H1 (cell line): Measurements from ENCODE around the gene RALGDS. TPM values are rescaled to one million over a fixed set of nuclear protein-coding genes. Genes with fewer than 3 reads are reported as not detected.

Experiments
- CTCF ChIA-PET: fragments of 300-600 bp; sonication (Branson Sonifier 250); formaldehyde crosslinking; loops from one replicate; lab custom pipeline; 2021; ENCODE audit not compliant: partially characterized antibody; lab: Charles Lee
- POLR2A ChIA-PET: fragments of 300-600 bp; sonication (Branson Sonifier 250); formaldehyde crosslinking; loops from one replicate; lab custom pipeline; 2021; ENCODE audit warnings: inconsistent platforms; ENCODE audit not compliant: partially characterized antibody; lab: Charles Lee
- DNase-seq, 2 experiments: peaks; one replicate each; pipeline versions ENCODE4 v3.0.0 to v3.0.0-alpha.2; 2010 to 2022; ENCODE audit warnings: low spot score in 2 of 2, low read depth in 1 of 2, mixed read lengths in 1 of 2
- FAIRE-seq: peaks from 2 replicates; lab custom pipeline; 2011; peaks lifted over from hg19 to GRCh38; lab: Jason Lieb, UNC
- H2AFZ ChIP-seq: 2 replicates; pipeline ENCODE4 v1.8.1; 2012; ENCODE audit warnings: low read length, inconsistent platforms
- H2AK5ac ChIP-seq: 2 replicates; pipeline ENCODE4 v1.6.1; 2013; ENCODE audit warnings: low read depth, low read length
- H2BK120ac ChIP-seq: replicated peaks from 2 replicates; pipeline ENCODE3; 2013; ENCODE audit warnings: low read depth, low read length, inconsistent platforms
- H2BK12ac ChIP-seq: 2 replicates; pipeline ENCODE4 v1.6.1; 2013; ENCODE audit warnings: low read depth, low read length
- H2BK15ac ChIP-seq: 2 replicates; pipeline ENCODE4 v1.6.1; 2013; ENCODE audit warnings: low read length
- H2BK20ac ChIP-seq: 2 replicates; pipeline ENCODE4 v1.6.1; 2013; ENCODE audit warnings: low read length
- H2BK5ac ChIP-seq: 2 replicates; pipeline ENCODE4 v1.6.1; 2013; ENCODE audit warnings: low read depth, low read length
- H3K14ac ChIP-seq: 2 replicates; pipeline ENCODE4 v1.6.1; 2013; ENCODE audit warnings: inconsistent platforms; ENCODE audit not compliant: insufficient read length
- H3K18ac ChIP-seq: 2 replicates; pipeline ENCODE4 v1.6.1; 2013; ENCODE audit warnings: low read length; ENCODE audit errors: extremely low read depth
- H3K23ac ChIP-seq: 2 replicates; pipeline ENCODE4 v1.6.1; 2013; ENCODE audit warnings: inconsistent platforms; ENCODE audit not compliant: insufficient read length
- H3K23me2 ChIP-seq: 2 replicates; pipeline ENCODE4 v1.6.1; 2013; ENCODE audit warnings: low read depth, low read length
- H3K27ac ChIP-seq: 2 replicates; pipeline ENCODE4 v1.6.1; 2011; ENCODE audit warnings: low read depth, low read length, inconsistent platforms
- H3K27me3 ChIP-seq, 4 experiments: replicated peaks in 1 of 4; 1 replicate in 1 of 4; 2 replicates in 3 of 4; pipeline versions ENCODE4 v1.6.1 to v1.8.1; 2011 to 2013; ENCODE audit warnings: low read length in 3 of 4, mild to moderate bottlenecking in 3 of 4, inconsistent platforms in 2 of 4, mixed read lengths in 2 of 4, moderate library complexity in 1 of 4; ENCODE audit not compliant: control insufficient read depth in 3 of 4, insufficient read depth in 3 of 4; ENCODE audit errors: extremely low read depth in 1 of 4
- H3K36me3 ChIP-seq, 4 experiments: 2 replicates each; pipeline versions ENCODE4 v1.6.1 to v1.8.1; 2011 to 2013; ENCODE audit warnings: mild to moderate bottlenecking in 4 of 4, low read length in 3 of 4, moderate library complexity in 2 of 4, control low read depth in 1 of 4, inconsistent platforms in 1 of 4; ENCODE audit not compliant: insufficient read depth in 4 of 4, control insufficient read depth in 2 of 4
- H3K4ac ChIP-seq: replicated peaks from 2 replicates; pipeline ENCODE3; 2013; ENCODE audit warnings: low read length, low read depth, mixed read lengths, inconsistent platforms; ENCODE audit not compliant: insufficient read length
- H3K4me1 ChIP-seq, 4 experiments: replicated peaks in 1 of 4; 1 replicate in 1 of 4; 2 replicates in 3 of 4; pipeline versions ENCODE4 v1.6.1 to v1.8.1; 2011 to 2013; ENCODE audit warnings: low read length in 3 of 4, inconsistent platforms in 2 of 4, mixed read lengths in 1 of 4; ENCODE audit not compliant: insufficient read depth in 4 of 4, control insufficient read depth in 3 of 4
- H3K4me2 ChIP-seq, 2 experiments: 2 replicates each; pipeline versions ENCODE4 v1.6.1 to v1.8.1; 2011 to 2013; ENCODE audit warnings: low read depth in 2 of 2, low read length in 2 of 2, control low read depth in 1 of 2, inconsistent platforms in 1 of 2, mild to moderate bottlenecking in 1 of 2; ENCODE audit not compliant: insufficient read depth in 1 of 2
- H3K4me3 ChIP-seq, 4 experiments: fragments of 200-600, 300-600 bp in 1 of 4; sonication (generic), shearing (Covaris generic), sonication (Bioruptor Twin) in 1 of 4; 2 replicates each; pipeline versions ENCODE4 v1.5.1 to v1.8.1; 2011 to 2016; ENCODE audit warnings: low read length in 4 of 4, low read depth in 3 of 4, control low read depth in 2 of 4, inconsistent platforms in 2 of 4, mild to moderate bottlenecking in 2 of 4, mixed read lengths in 1 of 4, moderate library complexity in 1 of 4; ENCODE audit not compliant: insufficient read depth in 2 of 4; ENCODE audit errors: extremely low read depth in 1 of 4
- H3K56ac ChIP-seq: replicated peaks from 2 replicates; pipeline ENCODE3; 2013; ENCODE audit warnings: low read depth, mild to moderate bottlenecking, mixed read lengths, low read length, inconsistent platforms; ENCODE audit not compliant: insufficient read length
- H3K79me1 ChIP-seq: 2 replicates; pipeline ENCODE4 v1.6.1; 2013; ENCODE audit warnings: low read depth, low read length, control low read depth
- H3K79me2 ChIP-seq, 2 experiments: 2 replicates each; pipeline versions ENCODE4 v1.6.1 to v1.8.1; 2012 to 2013; ENCODE audit warnings: low read length in 2 of 2, mild to moderate bottlenecking in 2 of 2, inconsistent platforms in 1 of 2; ENCODE audit not compliant: insufficient read depth in 2 of 2, control insufficient read depth in 1 of 2
- H3K9ac ChIP-seq, 4 experiments: replicated peaks in 1 of 4; 1 replicate in 1 of 4; 2 replicates in 3 of 4; pipeline versions ENCODE4 v1.6.1 to v1.8.1; 2011 to 2013; ENCODE audit warnings: low read depth in 3 of 4, low read length in 3 of 4, control low read depth in 2 of 4, mild to moderate bottlenecking in 2 of 4, moderate library complexity in 2 of 4, inconsistent platforms in 1 of 4; ENCODE audit errors: extremely low read depth in 1 of 4
- H3K9me3 ChIP-seq, 2 experiments: 2 replicates each; pipeline versions ENCODE4 v1.6.1 to v1.8.1; 2012 to 2013; ENCODE audit warnings: mild to moderate bottlenecking in 2 of 2, moderate library complexity in 2 of 2, control low read depth in 1 of 2, inconsistent platforms in 1 of 2, low read depth in 1 of 2, low read length in 1 of 2, mixed read lengths in 1 of 2; ENCODE audit not compliant: insufficient read depth in 2 of 2
- H4K20me1 ChIP-seq, 2 experiments: replicated peaks in 1 of 2; 2 replicates each; pipeline versions ENCODE3 to v1.8.1; 2011 to 2013; ENCODE audit warnings: inconsistent platforms in 2 of 2, low read length in 2 of 2, mild to moderate bottlenecking in 1 of 2; ENCODE audit not compliant: insufficient read depth in 2 of 2, control insufficient read depth in 1 of 2
- H4K5ac ChIP-seq: 2 replicates; pipeline ENCODE4 v1.6.1; 2013; ENCODE audit warnings: low read length, low read depth, mixed read lengths, inconsistent platforms; ENCODE audit not compliant: insufficient read length
- H4K8ac ChIP-seq: 2 replicates; pipeline ENCODE4 v1.8.0; 2013; ENCODE audit warnings: mild to moderate bottlenecking, moderate library complexity, low read length, inconsistent platforms; ENCODE audit not compliant: insufficient read depth; ENCODE audit errors: extremely low read depth
- H4K91ac ChIP-seq: replicated peaks from 2 replicates; pipeline ENCODE3; 2013; ENCODE audit warnings: low read length, mixed read lengths, inconsistent platforms; ENCODE audit not compliant: insufficient read length
- CHD2 ChIP-seq: IDR thresholded peaks from 2 replicates; pipeline ENCODE4 v1.6.1; 2012; ENCODE audit warnings: low read length, improper control_type of control experiment
- GTF2F1 ChIP-seq: IDR thresholded peaks from 2 replicates; pipeline ENCODE4 v1.6.1; 2012; ENCODE audit warnings: low read depth, low read length, improper control_type of control experiment, borderline replicate concordance
- SIX5 ChIP-seq: IDR thresholded peaks from 2 replicates; pipeline ENCODE4 v1.6.1; 2011; ENCODE audit warnings: mild to moderate bottlenecking, low read depth, low read length
- TBP ChIP-seq: IDR thresholded peaks from 2 replicates; pipeline ENCODE4 v1.6.1; 2011; ENCODE audit warnings: low read depth, low read length, improper control_type of control experiment
- WGBS, 2 experiments: shearing (Covaris generic) in 1 of 2; methylation state at CpG; one replicate each; pipeline versions ENCODE4 v1.1.6 to v1.1.7; 2013 to 2015; ENCODE audit warnings: low lambda C conversion rate in 2 of 2, mixed read lengths in 2 of 2, inconsistent platforms in 1 of 2, low coverage in 1 of 2, missing lambda C conversion rate in 1 of 2; ENCODE audit not compliant: insufficient replicate concordance in 2 of 2, insufficient coverage in 1 of 2, insufficient read length in 1 of 2; ENCODE audit errors: extremely low coverage in 1 of 2, missing lambda C conversion rate in 1 of 2; 5-methylcytosine and 5-hydroxymethylcytosine counted together
- polyA plus RNA-seq, 7 experiments: library from polyadenylated mRNA; depleted of rRNA in 3 of 7; stranded (reverse) in 5 of 7; unstranded in 2 of 7; fragments of >200 nt in 5 of 7; fragments of 200-250 nt in 2 of 7; gene quantifications; 1 replicate in 5 of 7; 2 replicates in 1 of 7; 4 replicates in 1 of 7; pipeline versions ENCODE4 v1.2.1 to v1.2.3, GENCODE V29; 2011 to 2013; ENCODE audit warnings: missing spikeins in 2 of 7, mixed read lengths in 2 of 7
- total RNA-seq: library from RNA; stranded (reverse); fragmentation: NEBNext Ultra II Directional; extraction: Animal tissue kit (Norgen Biotek cat#: 25700); gene quantifications from 2 replicates; pipeline ENCODE4 v1.2.1, GENCODE V29; 2021

RALGDS gene
- total and polyA plus RNA-seq, 2 of the 8 experiments (the other 6 are each of a cell fraction or from before 2014, with no cell fraction given), result 14.5 to 25.5 TPM

DNA sequence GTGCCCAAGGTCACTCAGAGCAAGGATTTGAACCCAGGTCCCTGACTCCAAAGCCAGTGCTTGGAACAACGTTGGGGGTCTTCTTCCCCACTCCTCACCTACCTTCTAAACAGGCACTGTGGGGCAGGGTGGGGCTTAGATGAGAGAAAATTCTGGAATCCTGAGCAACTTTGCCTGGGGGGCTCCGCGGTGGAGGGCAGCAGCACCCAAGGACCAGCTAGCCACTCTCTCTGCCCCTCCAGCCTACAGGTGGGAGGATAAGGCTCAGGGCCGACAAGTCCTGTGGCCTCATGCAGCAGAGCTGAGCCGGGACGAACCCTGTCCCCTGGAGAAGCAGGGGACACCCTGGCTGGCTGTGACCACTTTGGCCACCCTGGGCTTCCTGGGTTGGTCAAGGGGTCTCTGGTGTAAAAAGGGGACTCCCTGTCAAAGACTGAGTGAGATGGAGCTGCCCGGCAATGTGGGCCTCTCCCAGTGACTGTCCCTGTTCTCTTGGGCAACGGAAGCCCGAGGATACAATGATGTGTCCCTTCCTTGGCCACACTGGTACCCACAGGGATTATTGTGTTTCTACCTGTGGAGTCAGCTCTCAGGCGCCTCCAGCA is 32.8 kb downstream of the RALGDS start:
- no peak overlapping the region for H3K9ac ChIP-seq
- no peaks in the 10 kb centered on the region for H3K79me2 ChIP-seq
- H3K18ac ChIP-seq, result no peak overlapping the region
- H4K8ac ChIP-seq, result no peak overlapping the region; the same call in 1 of the 2 replicates
- no peak overlapping the region for H3K4ac ChIP-seq
- TF ChIP-seq CHD2 (no peak), SIX5 (no peak), TBP (no peak), GTF2F1 (no peak)
- H3K36me3 ChIP-seq, result no peaks in the 10 kb centered on the region
- H4K20me1 ChIP-seq, result no peaks in the 10 kb centered on the region
- no peak overlapping the region for H2BK20ac ChIP-seq
- H3K4me3 ChIP-seq, result no peak overlapping the region
- H2BK120ac ChIP-seq, result no peak overlapping the region
- 88% methylated on average over 8 of the region's 10 CpGs; no CpG with 5 or more reads in 1 of the 2 experiments for WGBS, 2 experiments
- H2AK5ac ChIP-seq, result no peak overlapping the region
- H3K4me1 ChIP-seq, result no peaks in the 10 kb centered on the region
- DNase-seq (no peak), FAIRE-seq (no peak)
- peaks cover 0 to 3% (median 0%) of the 10 kb centered on the region in 4 experiments; a peak in 1 of 7 replicates for H3K27me3 ChIP-seq
- H3K56ac ChIP-seq, result no peak overlapping the region
- no peaks in the 10 kb centered on the region for H3K79me1 ChIP-seq
- H2BK15ac ChIP-seq, result no peak overlapping the region
- no peak overlapping the region for H3K4me2 ChIP-seq
- H3K27ac ChIP-seq, result no peak overlapping the region
- H3K23me2 ChIP-seq, result no peaks in the 10 kb centered on the region
- CTCF ChIA-PET, result interaction anchor here (1.7 to 2.9 kb wide), 2 partner anchors 15 to 40 kb away, joined by 4 to 23 read pairs; no protein-coding TSS in a partner anchor
- no peaks in the 10 kb centered on the region for H3K9me3 ChIP-seq
- H3K23ac ChIP-seq, result no peak overlapping the region
- H3K14ac ChIP-seq, result no peak overlapping the region
- no peak overlapping the region for H4K91ac ChIP-seq
- H2AFZ ChIP-seq, result no peak overlapping the region
- no peak overlapping the region for H2BK12ac ChIP-seq
- no peak overlapping the region for H2BK5ac ChIP-seq
- POLR2A ChIA-PET, result no interaction called here
- no peak overlapping the region for H4K5ac ChIP-seq
